ENCODE results near the gene LDLRAD4. TPM values are rescaled to one million over a fixed set of nuclear protein-coding genes. Genes with fewer than 3 reads are reported as not detected.

Gene LDLRAD4
- total RNA-seq, 1 experiment from 2014 or later: not detected

- ATAC-seq (no peak), DNase-seq (no peak)
- no peaks in the 10 kb centered on the region for H3K9me3 ChIP-seq (ENCODE audit: low read length)
- TF ChIP-seq, protein P1, sequence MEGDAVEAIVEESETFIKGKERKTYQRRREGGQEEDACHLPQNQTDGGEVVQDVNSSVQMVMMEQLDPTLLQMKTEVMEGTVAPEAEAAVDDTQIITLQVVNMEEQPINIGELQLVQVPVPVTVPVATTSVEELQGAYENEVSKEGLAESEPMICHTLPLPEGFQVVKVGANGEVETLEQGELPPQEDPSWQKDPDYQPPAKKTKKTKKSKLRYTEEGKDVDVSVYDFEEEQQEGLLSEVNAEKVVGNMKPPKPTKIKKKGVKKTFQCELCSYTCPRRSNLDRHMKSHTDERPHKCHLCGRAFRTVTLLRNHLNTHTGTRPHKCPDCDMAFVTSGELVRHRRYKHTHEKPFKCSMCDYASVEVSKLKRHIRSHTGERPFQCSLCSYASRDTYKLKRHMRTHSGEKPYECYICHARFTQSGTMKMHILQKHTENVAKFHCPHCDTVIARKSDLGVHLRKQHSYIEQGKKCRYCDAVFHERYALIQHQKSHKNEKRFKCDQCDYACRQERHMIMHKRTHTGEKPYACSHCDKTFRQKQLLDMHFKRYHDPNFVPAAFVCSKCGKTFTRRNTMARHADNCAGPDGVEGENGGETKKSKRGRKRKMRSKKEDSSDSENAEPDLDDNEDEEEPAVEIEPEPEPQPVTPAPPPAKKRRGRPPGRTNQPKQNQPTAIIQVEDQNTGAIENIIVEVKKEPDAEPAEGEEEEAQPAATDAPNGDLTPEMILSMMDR (conservative IDR thresholded peaks at IDR 0.05; ENCODE audit: low read depth, low read length): no peak
- TF ChIP-seq EZH2 (IDR thresholded peaks at IDR 0.05; ENCODE audit: low read length, unreplicated experiment) (no peak), EZH2phosphoT487 (IDR thresholded peaks at IDR 0.05; ENCODE audit: borderline replicate concordance, low read length) (no peak)
- intact Hi-C loops (cut with micrococcal nuclease): no loop called here
- peaks cover 63% of the 10 kb centered on the region for H3K27me3 ChIP-seq (ENCODE audit: low read length)
- no peak overlapping the region for H3K4me2 ChIP-seq (ENCODE audit: low read length)
- ChIA-PET CTCF (no interaction called here), POLR2A (ENCODE audit: unreplicated experiment) (no interaction called here)
- no peaks in the 10 kb centered on the region for H3K36me3 ChIP-seq (ENCODE audit: low read depth, low read length)
- H3F3A ChIP-seq (ENCODE audit: low read length, unreplicated experiment): no peaks in the 10 kb centered on the region
- no peak overlapping the region for H3K27ac ChIP-seq (ENCODE audit: low read length)
- no peaks in the 10 kb centered on the region for H3K9me2 ChIP-seq (replicated peaks; ENCODE audit: low read length)
- H4K20me1 ChIP-seq (ENCODE audit: low read length): no peaks in the 10 kb centered on the region
- H3K79me2 ChIP-seq (ENCODE audit: low read length): no peaks in the 10 kb centered on the region
- no peak overlapping the region for H2AFZ ChIP-seq (ENCODE audit: low read length)
- no peak overlapping the region for H3K9ac ChIP-seq (ENCODE audit: low read length)
- H3K4me1 ChIP-seq (ENCODE audit: insufficient read depth, low read length): peaks cover 10% of the 10 kb centered on the region
- H3K4me3 ChIP-seq (ENCODE audit: low read length): no peak overlapping the region
- BruUV-seq (replicated peaks): no TSS peak
Observed at GRCh38 chr18:13370995-13371625, 152.6 kb downstream of the LDLRAD4 start.

DNA sequence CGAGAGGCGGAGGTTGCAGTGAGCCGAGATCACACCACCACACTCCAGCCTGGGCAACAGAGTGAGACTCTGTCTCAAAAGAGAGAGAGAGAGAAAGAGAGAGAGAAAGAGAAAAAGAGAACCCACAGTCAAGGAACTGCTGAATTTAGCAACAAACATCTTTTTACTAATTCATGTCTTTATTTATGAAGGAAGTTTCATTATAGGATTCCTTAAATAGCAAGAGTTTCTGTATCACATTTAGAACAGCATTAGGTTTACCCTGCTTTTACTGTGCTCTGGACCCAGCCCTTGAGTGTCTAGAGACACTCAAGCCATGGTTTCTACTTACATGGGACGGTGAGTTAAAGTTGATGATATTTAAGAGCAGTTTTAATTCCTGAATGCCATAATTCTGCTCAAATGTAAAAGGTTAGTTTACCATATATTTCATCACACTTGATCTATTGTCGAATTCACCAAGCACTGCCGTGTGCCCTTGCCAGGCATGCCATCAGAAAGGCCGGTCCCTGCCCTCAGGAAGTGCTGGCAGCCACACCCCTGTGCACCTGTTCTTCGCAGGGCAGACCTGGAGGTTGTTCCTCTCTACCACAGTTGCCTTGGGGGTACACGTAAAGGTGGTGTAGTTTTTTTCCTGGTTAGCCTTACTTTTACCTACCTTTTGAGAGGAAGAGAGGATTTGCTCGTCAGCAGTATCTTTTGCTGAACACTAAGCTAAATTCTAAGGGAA is 153.3 kb downstream of the LDLRAD4 start:
- H3K4me3 ChIP-seq (ENCODE audit: low read length): no peak overlapping the region
- H3K9me2 ChIP-seq (replicated peaks; ENCODE audit: low read length): no peaks in the 10 kb centered on the region
- H3K36me3 ChIP-seq (ENCODE audit: low read depth, low read length): no peaks in the 10 kb centered on the region
- H2AFZ ChIP-seq (ENCODE audit: low read length): no peak overlapping the region
- peaks cover 10% of the 10 kb centered on the region for H3K4me1 ChIP-seq (ENCODE audit: insufficient read depth, low read length)
- H3K27ac ChIP-seq (ENCODE audit: low read length): no peak overlapping the region
- peaks cover 58% of the 10 kb centered on the region for H3K27me3 ChIP-seq (ENCODE audit: low read length)
- H3F3A ChIP-seq (ENCODE audit: low read length, unreplicated experiment): no peaks in the 10 kb centered on the region
- H3K9me3 ChIP-seq (ENCODE audit: low read length): no peaks in the 10 kb centered on the region
- H4K20me1 ChIP-seq (ENCODE audit: low read length): no peaks in the 10 kb centered on the region
- no peak for DNase-seq
- no peaks in the 10 kb centered on the region for H3K79me2 ChIP-seq (ENCODE audit: low read length)
- ChIA-PET POLR2A (ENCODE audit: unreplicated experiment) (no interaction called here), CTCF (no interaction called here)
- no peak for ATAC-seq
- TF ChIP-seq EZH2 (IDR thresholded peaks at IDR 0.05; ENCODE audit: low read length, unreplicated experiment) (no peak), EZH2phosphoT487 (IDR thresholded peaks at IDR 0.05; ENCODE audit: borderline replicate concordance, low read length) (no peak)
- TF ChIP-seq, protein P1 (conservative IDR thresholded peaks at IDR 0.05; ENCODE audit: low read depth, low read length): no peak
- no peak overlapping the region for H3K9ac ChIP-seq (ENCODE audit: low read length)
- intact Hi-C loops (cut with micrococcal nuclease): no loop called here
- H3K4me2 ChIP-seq (ENCODE audit: low read length): no peak overlapping the region
- BruUV-seq (replicated peaks): no TSS peak

DNA sequence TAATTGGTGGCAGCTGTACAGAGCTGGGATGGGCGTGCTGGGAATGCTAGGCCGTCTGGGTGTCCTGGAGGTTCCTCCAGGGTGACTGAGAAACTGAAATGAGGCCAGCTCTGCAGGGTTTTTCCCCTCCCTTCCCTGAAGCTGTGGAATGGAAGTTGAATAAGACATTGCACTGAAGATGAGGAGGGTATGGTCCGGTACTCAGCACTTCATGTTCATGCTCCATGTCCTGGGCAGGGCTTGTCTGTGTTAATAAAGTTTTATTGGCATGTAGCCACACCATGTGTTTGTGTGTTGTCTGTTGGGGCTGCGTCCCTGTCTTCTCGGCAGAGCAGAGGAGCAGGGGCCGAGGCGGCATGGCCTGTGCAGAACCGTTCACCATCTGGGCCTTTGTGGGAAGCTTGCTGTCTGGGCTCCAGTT is 154.0 kb downstream of the LDLRAD4 start:
- Histone ChIP-seq H2AFZ (ENCODE audit: low read length) (no peak overlapping the region), H3F3A (ENCODE audit: low read length, unreplicated experiment) (no peaks in the 10 kb centered on the region), H4K20me1 (ENCODE audit: low read length) (no peaks in the 10 kb centered on the region), H3K27ac (ENCODE audit: low read length) (no peak overlapping the region), H3K79me2 (ENCODE audit: low read length) (no peaks in the 10 kb centered on the region), H3K36me3 (ENCODE audit: low read depth, low read length) (no peaks in the 10 kb centered on the region), H3K4me3 (ENCODE audit: low read length) (no peak overlapping the region), H3K4me2 (ENCODE audit: low read length) (no peak overlapping the region), H3K9ac (ENCODE audit: low read length) (no peak overlapping the region), H3K4me1 (ENCODE audit: insufficient read depth, low read length) (peaks cover 10% of the 10 kb centered on the region), H3K9me3 (ENCODE audit: low read length) (no peaks in the 10 kb centered on the region), H3K9me2 (replicated peaks; ENCODE audit: low read length) (no peaks in the 10 kb centered on the region), H3K27me3 (ENCODE audit: low read length) (peaks cover 57% of the 10 kb centered on the region)
- intact Hi-C loops (cut with micrococcal nuclease): no loop called here
- TF ChIP-seq EZH2phosphoT487 (IDR thresholded peaks at IDR 0.05; ENCODE audit: borderline replicate concordance, low read length): no peak
- TF ChIP-seq, protein P1 (conservative IDR thresholded peaks at IDR 0.05; ENCODE audit: low read depth, low read length): no peak
- no peak for TF ChIP-seq EZH2 (IDR thresholded peaks at IDR 0.05; ENCODE audit: low read length, unreplicated experiment)
- ChIA-PET POLR2A (ENCODE audit: unreplicated experiment) (no interaction called here), CTCF (no interaction called here)
- BruUV-seq (replicated peaks): no TSS peak
- DNase-seq: no peak
- ATAC-seq: no peak
